DMS153 (cell line): ENCODE results near the gene CD44.

ENCODE experiments used
- DNase-seq: peaks from one replicate; lab custom pipeline; 2025; lab: John Stamatoyannopoulos, UW

Gene CD44

DNA sequence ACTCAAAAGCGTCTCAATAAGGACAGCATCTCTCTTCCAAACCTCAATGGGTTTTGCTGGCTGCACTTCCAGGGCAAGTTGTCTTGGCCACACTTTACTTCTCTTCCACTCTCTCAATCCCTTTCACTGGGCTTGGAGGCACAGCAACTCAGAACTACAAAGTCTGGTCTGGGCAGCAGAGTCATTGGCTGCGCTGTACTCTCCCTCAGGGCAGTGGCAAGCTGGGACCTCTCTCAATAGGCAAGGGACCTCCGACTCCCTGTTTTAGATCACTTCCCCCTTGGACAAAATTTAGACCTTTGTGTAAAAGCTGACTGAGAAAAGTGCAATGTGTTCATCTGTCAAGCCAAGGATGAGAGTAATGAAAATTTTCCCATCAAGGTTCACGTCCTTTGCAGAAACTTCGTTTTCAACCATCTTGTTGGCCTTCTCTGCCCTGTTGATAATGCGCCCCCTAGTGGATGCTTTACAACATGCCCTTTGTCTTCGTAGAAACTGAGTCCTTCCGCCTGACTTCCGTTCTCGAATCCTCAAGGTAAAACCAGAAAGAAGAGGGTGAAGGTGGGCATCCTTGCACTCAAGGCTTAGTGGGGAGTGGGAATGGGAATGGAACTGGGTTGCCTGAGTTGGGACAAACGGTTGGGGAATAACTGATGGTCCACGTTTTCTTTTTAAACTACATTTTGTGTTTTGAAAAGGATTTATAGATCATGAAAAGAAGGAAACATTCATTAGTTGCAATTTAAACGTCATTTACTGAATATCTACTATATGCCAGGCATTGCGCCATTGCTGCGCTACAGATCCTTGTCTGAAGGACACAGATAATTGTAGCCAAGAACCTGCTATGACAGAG, 99.1 kb downstream of the CD44 start:
- DNase-seq = peak; percentile 13

- DNase-seq = no peak
Measured at GRCh38 chr11:35238882-35239281, 99.9 kb downstream of the CD44 start.

DNA sequence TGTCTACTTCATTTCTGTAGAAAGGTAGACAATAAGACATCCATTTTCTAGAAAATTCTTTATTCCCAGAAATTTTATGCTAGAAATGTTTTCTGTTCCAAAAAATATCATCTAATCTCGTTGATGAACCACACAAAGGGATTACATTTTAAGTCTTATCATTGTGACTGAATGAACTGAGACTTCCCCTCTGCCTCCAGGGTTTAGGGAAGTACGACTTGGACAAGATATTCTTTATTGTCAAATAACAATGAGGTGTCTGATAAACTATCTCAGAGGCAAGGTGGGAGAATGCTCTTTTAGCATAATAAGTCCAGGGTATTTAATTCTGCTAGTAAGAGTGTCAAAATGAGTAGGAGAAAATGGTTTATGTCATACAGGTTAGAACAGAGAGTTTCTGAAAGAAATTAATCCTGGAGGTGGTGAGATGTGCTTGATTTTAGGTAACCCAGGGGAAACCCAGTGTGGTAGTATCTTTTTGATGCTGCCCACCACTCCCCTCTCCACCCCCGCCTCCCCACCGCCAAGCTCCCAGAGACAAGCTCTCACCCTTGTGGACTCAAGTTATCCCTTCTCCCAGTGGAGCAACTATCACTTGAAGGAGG, 100.6 kb downstream of the CD44 start:
- DNase-seq = no peak

GRCh38 chr11:35241083-35241482, 102.1 kb downstream of the CD44 start:
- no peak for DNase-seq

DNA sequence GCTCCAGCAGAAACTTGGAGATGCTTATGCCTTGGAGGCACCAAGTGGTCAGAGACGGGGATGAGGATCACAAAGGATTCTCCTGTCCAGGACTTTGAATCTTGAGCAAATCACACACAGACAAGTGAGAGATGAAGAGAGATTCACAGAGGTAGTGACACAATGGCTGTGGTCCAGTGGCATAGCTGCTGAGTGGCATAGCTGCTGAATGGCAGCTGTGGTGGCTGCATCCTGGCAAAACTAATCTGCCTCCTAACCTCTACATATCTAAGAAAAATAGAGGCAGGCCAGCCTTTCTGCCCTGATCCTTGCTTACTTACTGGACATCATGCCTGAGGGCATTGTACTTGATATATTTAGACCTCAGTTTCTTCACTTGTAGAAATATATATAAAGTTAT, 102.6 kb downstream of the CD44 start:
- no peak for DNase-seq

- DNase-seq = no peak
Measured at GRCh38 chr11:35242412-35243242, 103.7 kb downstream of the CD44 start.

DNA sequence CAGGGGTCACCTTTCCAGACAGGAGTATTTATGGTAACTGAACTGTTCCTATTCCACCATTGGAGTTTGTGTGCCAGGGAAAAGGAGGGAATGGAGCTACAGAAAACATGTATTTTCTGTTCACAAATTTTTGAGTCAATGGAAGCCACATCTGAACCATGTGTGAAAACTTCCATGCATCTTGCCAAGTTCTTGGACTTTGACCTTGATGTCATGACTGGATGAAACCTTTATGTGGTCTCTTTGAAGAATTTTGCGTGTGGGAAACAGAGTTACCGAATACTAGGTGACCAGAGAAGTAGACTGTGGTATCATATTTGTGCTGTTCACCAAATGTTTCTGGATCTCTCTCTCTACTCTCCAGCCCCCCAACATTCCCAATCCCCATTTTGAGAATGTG, 104.8 kb downstream of the CD44 start:
- no peak for DNase-seq

DNA sequence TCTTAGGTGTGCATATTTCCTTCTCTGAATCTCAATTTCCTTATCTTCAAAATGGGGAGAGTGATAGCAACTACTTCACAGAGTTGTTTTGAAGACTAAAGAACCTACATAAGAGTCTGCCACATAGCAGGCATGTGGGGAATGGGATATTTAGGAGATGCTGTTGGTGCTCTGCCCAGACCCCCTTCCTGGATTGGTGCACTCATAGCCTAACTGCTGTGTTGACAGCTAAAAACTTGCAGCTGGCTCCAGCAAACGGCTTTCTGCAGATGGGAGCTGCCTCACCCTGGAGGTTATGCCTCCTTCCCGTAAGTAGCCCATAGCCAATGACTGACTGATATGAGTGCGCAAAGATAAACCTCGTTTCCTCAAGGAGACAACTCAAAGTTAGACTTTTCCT, 106.1 kb downstream of the CD44 start:
- DNase-seq = no peak

GRCh38 chr11:35245786-35246185, 106.8 kb downstream of the CD44 start:
- no peak for DNase-seq

GRCh38 chr11:35246745-35247144, 107.8 kb downstream of the CD44 start:
- no peak for DNase-seq

DNA sequence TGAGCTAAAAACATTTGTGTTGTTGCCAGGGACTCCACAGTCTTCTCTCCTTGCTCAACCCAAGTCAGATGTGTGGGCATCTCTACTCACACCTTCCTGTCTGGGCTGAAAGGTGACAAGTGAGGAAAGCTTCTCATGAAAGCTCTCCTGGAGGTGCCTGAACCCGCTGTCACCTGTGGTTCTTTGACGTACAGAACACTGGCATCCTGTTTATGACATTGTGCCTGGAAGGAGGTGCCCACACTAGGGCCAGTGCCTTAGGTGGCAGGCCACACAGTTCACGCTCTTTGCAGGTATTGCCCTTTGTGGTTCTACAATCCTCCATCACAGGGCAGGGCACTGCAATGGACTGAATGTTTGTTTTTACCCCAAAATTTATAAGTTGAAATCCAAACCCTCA, 108.5 kb downstream of the CD44 start:
- DNase-seq = no peak

GRCh38 chr11:35247863-35248262, 108.9 kb downstream of the CD44 start:
- DNase-seq = no peak

- DNase-seq = no peak
Measured at GRCh38 chr11:35248558-35249323, 109.8 kb downstream of the CD44 start.

- DNase-seq = no peak
Measured at GRCh38 chr11:35250192-35250591, 111.2 kb downstream of the CD44 start.

- DNase-seq = no peak
Measured at GRCh38 chr11:35250621-35251020, 111.7 kb downstream of the CD44 start.

DNA sequence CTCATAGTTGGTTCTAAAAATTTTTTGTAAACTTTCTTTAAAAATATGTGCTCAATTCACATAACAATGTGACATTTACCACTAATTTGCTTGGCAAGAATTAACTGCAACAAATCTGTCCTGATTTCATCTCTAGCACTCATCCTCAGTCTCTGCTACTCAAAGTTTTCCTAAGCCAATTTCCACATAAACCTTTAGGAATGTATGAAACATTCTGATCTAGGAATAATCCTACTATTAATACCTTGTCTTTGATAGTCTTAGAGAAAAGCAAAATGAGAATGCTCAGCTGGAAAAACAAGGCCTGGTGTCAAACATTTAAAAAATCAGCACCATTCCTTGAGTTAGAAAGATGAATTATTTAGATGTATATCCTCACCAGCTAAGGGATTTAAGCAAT, 114.3 kb downstream of the CD44 start:
- no peak for DNase-seq

DNA sequence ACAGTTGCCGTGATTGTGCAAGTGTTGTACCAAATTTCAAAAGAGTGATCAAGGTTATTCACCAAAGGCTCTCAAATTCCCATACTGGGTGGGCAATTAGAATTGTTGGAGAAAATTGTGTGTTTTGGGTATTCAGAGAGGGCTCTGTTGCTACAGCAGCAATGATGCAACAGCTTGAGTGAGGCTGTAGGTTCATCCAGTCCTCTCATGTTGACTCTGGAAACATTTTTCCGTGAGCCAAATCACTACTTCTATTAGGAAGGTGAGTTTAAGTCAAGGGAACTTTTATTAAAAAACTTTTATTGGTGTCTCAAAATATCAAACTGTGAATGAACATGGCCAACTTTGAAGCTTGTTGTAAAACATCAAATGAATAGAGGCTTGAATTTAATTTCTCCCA, 116.5 kb downstream of the CD44 start:
- DNase-seq = no peak

DNA sequence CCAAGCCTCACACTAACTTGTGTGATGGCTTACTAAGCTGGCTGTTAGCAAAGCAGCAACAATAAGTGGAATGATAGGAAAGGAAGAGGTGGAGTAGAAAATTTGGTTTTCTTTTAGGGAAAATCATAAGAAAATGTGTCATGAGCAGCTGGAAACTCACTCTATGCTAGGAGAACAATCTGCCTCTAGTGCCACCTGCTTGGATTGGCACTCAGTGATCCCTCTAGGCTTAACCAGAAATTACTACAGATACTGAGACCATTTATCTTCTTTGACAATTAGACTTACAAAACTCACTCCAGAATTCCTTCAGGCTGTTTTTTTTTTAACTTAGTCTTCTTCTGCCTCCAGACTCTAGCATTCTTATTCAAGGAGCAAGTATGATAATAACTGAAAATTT, 117.3 kb downstream of the CD44 start:
- DNase-seq = no peak

DNA sequence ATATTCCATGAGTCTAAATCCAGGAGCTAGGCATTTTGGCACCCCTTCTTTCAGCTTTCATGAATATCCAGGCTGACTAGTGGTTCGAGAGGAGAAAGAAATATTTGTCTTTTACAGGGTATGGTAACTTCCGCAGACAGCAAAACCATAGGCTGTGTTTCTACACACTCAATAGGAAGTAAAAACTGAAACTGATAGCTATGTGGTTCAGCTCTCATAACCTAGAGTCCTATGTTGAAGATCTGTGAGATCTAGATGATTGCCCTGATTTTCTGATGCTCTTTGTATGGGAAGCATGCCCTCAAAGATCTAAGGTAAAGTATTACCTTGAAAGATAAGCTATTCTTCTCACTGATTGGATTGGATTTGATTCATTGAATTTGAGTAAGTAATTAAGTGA, 118.3 kb downstream of the CD44 start:
- no peak for DNase-seq

DNA sequence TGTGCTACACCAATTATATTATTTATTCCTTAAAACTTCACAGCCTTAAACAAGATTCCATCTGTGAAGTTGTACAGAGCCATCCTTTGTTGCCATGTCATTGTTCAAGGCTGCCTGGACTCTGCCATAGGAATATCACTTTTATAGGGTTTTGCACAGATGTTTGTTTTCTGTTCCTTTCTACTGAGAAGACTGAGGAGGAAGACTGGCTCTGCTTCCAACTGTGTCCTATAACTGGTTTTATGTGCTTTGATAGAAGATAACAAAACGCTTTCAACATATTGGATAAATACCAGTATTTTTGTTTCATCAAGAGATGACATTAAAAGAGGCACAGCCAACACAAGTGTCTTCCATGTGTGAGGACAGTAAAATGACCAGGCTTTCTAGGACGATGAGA, 120.6 kb downstream of the CD44 start:
- DNase-seq = no peak

DNA sequence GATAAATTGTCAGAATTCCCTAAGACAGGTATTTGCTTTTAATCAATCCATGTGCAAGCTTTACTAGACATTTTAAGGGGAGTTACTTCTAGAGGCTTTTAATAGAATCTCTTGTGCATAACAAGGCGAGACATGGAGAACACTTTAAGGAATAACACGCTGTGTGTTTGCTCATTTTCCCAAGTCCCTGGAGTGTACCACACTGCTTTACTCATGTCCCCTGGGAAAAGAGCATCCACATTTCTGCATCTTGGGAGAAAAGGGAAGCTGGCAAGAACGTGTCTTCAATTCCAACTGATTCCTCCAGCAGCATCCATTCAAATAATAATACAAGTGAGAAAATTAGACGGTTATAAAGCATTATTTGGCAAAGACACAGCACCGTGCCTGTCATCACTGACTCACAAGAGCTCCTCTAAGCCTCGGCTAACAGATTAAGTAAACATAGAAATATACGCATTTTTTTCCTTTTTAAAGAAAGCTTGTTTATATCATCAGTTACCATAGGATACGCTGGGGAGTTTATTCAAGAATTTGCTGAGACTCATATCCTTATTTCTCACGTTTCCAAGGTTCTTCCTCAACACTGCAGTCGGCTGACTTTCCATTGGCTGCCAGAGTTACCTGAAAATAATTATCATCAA, 121.5 kb downstream of the CD44 start:
- DNase-seq = no peak

DNA sequence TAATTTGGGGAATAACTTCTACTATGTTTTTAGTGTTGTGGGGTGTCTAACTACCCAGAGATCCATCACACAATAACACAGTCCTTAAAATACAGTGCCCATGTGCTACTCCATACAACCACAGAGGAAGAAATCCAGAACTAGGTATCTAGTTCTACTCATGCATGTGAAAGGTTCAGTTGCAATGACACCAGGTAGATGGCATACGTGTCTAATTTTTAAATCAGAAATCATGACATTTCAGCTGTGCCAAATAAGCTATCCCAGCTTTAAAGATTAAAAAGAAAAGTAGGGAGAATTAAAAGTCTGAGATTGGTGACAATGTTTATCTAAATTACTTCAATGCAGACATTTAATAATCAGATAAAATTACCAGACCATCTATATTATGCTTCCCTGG, 122.2 kb downstream of the CD44 start:
- DNase-seq = no peak
